Right kidney (tissue), 1 donor: ENCODE data around the gene EVI2B.
"Not testable (repeated sequence)": the region's sequence is repeated elsewhere in the genome, so short reads cannot be mapped to it uniquely, and the experiment has no call there.

ENCODE experiments used
- DNase-seq: peaks from one replicate; pipeline ENCODE4 v3.0.0-alpha.2; 2016

Gene EVI2B

DNA sequence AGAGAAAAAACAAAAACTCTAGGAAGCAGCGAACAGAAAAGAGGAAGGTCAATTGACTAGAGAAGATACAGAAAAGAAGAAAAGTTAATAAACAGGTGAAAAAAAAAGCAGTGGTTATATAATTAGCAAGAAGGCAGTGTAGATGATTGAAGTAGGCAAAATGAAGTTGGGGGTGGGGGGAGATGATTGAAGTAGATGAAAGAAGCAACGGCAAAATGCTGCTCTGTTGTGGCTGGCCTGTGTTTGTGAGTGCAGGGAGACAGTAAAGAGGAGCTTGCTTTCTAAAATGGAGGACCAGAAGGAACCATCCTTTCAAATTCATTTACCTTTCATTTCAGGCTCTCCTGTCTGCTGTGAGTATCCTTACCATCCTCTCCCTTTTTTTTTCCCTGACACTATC, 3.6 kb downstream of the EVI2B start:
- DNase-seq: no peak

DNA sequence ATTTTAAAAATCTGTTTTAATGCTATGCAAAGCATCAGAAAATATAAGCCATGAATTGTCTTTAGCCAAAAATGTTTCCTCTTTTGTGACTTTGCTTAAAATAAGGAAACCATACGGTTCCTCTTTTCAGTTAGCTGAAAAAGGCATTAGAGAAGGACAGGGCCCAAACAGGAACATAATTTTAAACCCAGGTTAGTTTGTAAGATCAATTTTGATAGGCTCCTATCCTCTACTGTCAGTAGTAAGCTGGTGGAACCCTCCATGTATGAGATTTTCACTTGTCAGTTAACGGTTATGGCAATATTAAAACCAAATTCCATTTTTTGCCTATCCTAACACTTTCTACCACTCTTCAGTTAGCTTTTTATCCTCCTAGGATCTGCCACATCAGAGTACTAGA, 4.3 kb downstream of the EVI2B start:
- no peak for DNase-seq

- no peak for DNase-seq
Observed at GRCh38 chr17:31308372-31309334, 5.2 kb downstream of the EVI2B start.

DNA sequence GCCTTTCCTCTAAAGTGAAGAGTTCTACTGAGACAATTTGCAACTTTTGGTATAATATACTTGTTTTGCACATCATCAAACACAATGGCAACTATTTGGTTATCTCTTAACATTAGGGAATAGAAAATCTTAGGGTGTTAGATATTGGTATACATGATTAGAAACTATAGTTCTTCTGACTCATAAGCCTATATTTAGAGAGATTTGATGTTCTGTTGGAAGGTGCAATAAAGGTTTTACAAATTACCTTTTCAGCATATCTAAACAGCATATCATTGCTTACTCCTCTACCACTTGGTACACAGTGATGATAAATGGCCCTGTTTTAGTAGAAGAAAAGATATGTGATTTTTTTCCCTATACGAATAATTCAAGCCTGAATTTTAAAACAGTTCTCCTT, 6.2 kb downstream of the EVI2B start:
- DNase-seq: no peak

- no peak for DNase-seq
Observed at GRCh38 chr17:31299624-31300023, 14.2 kb downstream of the EVI2B start.

- DNase-seq: no peak
Observed at GRCh38 chr17:31297090-31297489, 16.8 kb downstream of the EVI2B start, which contains the start of gene OMG. Gene OMG, minus strand, starts transcription at chr17:31297239. Its CDS starts 908 bp downstream, at chr17:31296331.

- DNase-seq: no peak
Observed at GRCh38 chr17:31296142-31296541, 17.7 kb downstream of the EVI2B start.

GRCh38 chr17:31295489-31295871, 18.4 kb downstream of the EVI2B start:
- DNase-seq: no peak

- no peak for DNase-seq
Observed at GRCh38 chr17:31294820-31295488, 18.9 kb downstream of the EVI2B start.

DNA sequence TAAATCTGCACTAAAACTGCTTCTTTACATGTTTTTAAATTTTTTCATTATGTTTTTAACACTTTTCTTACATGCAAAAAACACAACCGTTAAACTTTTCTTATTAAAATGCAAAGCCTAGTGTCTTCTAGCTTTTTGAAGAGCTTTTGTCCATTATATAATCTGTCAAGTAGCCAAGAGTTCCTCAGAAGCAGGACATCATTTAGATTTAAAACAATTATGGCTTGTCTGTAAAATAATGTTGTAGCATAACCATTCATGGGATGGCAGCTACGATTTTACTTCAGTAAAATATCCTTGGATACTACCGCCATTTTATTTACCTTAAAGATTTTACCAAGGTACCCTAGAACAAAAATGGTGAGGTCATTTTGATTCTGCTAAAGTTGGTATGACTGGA, 19.6 kb downstream of the EVI2B start:
- DNase-seq: no peak

- DNase-seq: no peak
Observed at GRCh38 chr17:31293581-31293980, 20.3 kb downstream of the EVI2B start.

DNA sequence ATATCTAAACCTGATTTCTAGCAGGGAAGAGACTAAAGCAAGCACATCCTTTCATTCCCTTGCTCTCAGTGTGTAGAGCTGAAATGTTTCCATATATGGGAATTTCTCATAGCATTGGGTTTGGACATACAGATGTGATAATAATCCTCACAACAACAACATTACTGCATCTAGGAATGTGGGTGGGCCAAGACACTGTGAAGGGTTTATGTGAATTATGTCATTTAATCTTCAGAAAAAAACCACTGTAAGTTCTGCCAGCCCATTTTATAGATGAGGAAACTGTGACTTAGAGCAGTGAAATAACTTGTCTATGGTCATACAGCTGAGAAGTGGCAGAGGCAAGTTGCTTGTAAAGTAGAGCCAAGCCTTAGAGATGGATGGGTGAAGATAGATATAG, 22.0 kb downstream of the EVI2B start:
- DNase-seq: no peak

DNA sequence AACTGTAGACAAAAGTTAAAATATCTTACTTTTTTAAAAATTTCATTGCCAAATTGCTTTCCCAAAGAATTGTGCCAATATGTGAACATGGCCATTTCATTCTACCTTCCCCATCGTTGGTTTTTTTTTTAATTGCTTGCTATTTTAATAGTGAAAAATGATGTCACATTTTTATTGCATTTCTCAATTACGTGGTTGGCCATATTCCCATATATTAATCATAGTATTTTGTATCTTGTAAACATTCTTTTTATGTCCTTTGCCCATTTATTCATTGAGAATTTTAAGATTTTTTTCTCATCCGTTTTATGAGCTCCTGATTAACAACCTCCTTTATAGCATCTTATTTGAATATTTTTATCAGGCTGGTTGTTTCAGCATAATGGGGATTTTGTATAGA, 24.1 kb downstream of the EVI2B start:
- DNase-seq: no peak

DNA sequence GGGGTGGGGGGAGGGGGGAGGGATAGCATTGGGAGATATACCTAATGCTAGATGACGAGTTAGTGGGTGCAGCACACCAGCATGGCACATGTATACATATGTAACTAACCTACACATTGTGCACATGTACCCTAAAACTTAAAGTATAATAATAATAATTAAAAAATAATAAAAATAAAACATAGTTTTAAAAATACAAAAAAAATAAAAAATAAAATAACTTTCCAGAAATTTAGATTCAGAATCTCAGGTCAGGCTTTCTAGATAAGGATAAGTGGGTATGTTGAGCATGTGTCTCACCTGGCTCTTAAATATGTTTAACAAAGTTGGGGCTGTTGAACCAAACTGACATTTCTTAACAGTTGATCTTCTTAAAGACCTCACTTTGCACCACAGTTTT, 25.9 kb downstream of the EVI2B start:
- not testable (repeated sequence) for DNase-seq

GRCh38 chr17:31286587-31286986, 27.3 kb downstream of the EVI2B start:
- DNase-seq: no peak

- no peak for DNase-seq
Observed at GRCh38 chr17:31283841-31284240, 30.0 kb downstream of the EVI2B start.

DNA sequence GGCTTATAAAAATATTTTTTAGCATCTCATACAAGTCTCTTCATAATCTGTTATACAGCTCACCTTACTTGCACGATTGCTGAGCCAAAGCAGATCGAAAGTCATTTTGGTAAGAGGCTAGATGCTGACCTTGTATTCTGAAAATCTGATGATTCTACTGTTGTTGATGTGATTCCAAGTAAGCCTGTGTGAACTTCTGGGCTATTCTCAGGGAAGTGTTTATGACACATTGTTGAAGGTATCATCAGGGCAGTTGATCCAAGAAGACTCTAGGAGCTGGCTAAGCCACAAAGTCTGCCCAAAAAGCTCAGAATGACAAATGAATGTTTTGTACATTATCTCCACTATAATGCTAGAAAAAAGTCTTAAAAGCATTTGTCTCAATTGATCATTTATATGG, 32.8 kb downstream of the EVI2B start:
- DNase-seq: no peak

DNA sequence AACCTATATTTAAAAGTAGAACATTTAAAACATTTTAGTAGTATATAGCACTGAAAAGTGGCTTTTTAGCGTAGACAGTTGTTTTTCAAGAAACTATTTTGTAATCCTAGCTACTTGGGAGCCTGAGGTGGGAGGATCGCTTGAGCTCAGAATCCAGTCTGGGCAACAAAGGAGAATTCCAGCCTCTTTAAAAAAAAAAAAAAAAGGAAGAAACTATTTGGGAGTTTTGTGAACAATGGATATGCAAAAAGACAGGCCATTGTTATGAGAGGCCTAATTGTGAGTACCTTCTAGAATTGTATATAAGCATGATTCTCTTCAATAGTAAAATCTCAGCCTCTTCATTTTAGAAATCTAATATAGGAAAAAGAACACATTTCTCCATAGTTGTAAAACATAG, 34.5 kb downstream of the EVI2B start:
- no peak for DNase-seq

- no peak for DNase-seq
Observed at GRCh38 chr17:31275116-31275515, 38.7 kb downstream of the EVI2B start.

DNA sequence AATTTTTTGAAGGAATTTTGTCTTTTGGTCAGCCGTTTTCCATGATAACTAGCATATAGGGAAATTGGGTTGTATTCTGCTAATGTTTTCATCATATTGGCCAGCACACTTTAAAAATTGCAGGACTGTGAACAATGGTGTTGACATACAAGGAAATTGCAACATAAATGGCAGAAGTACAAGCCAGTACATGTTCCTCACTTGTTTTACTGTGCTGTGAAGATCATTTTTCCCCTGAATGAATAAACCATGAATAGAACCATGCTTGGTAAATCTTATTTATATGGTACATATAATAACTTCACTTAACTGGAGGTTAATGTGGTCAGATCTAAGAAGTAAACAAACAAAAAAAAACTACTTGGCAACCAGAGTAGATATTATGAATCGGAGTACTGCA, 39.6 kb downstream of the EVI2B start:
- DNase-seq: no peak

DNA sequence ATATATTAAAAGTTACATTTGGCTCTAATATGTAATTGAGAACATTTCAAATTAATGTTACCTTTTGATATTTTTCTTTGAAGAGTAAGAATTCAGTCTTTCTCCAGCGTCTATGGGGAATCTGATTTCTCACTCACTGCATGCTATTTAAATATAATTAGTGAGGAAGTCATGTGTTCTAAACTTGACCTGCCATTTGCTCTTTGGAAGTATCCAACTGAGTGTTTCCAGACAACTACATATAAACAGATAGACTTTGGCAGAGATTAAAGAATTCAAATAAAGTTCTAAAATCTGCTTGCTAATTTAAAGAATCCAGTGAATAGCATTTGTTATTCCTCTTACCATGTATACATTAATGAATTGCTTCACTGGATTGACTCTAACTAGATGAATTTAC, 40.3 kb downstream of the EVI2B start:
- DNase-seq: no peak

- DNase-seq: no peak
Observed at GRCh38 chr17:31272803-31273202, 41.1 kb downstream of the EVI2B start.

DNA sequence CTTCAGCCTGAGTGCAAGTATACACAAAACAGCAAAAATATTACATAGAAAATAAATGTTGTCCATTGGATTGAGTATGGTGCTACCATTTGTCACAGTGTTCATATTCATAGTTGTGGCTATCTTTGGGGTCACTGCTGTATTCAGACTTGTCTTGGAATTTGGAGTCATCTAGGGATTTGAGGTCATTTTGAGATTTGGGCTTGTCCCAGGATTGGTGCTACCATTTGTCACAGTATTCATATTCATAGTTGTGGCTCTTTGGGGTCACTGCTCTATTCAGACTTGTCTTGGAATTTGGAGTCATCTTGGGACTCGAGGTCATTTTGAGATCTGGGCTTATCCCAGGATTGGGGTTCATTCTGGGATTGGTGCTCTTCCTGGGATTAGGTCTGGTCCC, 41.6 kb downstream of the EVI2B start:
- no peak for DNase-seq

DNA sequence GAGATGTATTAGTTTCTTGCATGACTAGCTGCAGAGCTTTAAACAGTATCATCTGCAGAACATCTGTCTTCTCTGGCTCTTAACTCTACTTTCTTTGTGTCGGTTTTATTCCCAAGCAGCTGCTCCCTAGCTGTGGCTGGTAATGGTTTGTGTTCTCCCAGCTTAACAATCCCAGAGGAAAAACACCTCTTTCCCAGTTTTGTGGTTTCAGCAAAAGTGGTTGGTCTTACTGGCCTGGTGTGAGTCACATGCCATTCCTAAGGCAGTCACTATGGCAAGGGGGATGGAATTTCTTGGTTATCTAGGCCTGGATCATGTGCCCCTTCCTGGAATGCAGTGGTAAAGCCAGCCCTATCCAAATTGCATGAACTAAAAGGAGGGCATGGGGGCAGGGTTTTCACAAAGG, 44.3 kb downstream of the EVI2B start:
- DNase-seq: no peak
